ENCODE measurements around the gene KRTAP12-1.
A peak's percentile ranks its signal among the peaks of the same experiment; 100 is the strongest.

The KRTAP12-1 gene

DNA sequence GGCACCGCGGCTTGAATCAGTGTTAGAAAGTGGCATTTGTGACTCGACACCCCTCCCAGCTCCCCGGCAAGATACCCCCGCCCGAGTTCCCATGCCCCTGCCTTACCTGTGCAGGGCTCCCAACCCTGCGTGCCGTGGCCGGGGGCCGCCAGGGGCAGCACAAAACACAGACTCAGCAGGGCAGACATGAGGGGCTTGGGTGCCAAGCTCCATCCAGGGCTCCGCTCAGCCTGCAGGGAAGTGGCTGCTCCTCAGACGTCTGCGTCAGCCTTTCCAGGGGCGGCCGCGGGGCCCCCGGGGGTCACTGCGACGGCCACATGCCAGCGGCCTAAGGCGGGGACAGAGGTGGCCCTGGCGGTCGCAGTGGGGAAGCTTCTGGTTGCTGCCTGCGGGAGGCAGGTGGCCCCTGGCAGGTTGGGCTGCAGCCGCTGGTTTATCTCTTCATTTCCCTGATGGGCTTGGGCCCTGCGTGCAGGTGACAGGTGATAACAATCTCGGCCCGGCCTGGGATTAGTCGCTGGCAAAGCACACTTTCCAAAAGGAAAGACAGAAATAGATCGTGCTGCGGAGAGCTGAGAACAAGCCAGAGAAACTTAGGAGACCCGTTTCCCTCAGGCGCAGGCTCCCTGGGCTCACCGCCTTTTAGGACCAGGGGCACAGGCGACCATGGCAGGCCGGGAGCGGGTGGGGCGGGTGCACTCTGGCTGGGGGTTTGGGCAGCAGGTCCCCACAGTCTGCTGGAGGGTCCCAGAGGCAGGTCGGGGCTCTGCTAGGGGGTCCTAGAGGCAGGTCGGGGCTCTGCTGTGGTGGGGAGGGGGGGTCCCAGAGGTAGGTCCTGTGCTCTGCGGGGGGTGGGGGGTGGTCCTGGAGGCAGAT is 29.6 kb upstream of the KRTAP12-1 start, which contains the start of gene TSPEAR:
Gene TSPEAR, minus strand, starts transcription at position 246 of the 876 bp plus-strand sequence. Its CDS starts 58 bp downstream, at position 188.
- DNase-seq (ENCODE audit: low spot score): no peak
- no peak for FAIRE-seq

DNA sequence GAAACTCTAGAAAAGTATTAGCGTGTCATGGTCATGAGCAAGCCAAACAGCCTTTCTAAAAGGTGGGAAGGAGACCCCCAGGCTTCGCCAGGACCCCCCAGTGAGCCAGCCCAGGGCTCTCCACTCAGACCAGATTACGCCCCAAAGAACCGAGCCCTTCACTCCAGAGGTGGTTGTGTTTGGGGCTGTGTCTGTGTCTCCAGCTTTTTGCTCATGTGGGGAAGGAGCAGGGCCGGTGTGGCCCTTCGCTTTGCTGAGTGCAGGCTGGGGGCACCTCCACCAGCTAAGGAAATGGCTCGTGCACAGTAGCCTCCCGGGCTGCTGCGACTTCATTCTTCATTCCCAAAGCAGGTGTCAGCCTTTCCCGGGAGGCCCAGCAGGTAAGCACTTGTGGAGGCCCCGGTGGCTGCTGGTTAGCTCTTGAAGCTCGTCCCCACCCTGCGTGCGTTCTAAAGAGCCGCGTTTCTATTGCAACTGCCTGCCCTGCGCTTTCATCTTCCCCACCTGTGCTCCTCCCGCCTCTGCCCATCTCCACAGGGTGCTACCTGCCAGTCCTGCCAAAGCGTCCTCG is 28.9 kb upstream of the KRTAP12-1 start:
- DNase-seq (ENCODE audit: low spot score) (no peak), FAIRE-seq (no peak)

DNA sequence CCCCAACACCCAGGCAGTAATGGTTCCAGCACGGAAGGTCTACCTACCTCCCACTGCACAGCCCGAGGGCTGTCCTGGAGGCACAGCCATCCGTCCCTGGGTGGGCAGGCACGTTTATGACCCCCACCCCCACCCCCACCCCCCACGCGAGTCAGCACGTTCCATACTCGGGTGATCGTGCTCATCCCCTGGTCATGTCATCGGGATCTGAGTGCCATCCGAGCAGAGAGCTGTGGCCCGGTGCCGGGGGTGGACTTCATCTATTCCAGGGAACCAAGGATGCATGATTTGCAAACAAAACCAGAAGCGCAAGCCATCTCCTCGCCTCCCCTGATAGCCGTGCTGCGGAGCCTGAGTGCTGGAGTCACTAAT is 28.3 kb upstream of the KRTAP12-1 start:
- FAIRE-seq: no peak
- no peak for DNase-seq (ENCODE audit: low spot score)

DNA sequence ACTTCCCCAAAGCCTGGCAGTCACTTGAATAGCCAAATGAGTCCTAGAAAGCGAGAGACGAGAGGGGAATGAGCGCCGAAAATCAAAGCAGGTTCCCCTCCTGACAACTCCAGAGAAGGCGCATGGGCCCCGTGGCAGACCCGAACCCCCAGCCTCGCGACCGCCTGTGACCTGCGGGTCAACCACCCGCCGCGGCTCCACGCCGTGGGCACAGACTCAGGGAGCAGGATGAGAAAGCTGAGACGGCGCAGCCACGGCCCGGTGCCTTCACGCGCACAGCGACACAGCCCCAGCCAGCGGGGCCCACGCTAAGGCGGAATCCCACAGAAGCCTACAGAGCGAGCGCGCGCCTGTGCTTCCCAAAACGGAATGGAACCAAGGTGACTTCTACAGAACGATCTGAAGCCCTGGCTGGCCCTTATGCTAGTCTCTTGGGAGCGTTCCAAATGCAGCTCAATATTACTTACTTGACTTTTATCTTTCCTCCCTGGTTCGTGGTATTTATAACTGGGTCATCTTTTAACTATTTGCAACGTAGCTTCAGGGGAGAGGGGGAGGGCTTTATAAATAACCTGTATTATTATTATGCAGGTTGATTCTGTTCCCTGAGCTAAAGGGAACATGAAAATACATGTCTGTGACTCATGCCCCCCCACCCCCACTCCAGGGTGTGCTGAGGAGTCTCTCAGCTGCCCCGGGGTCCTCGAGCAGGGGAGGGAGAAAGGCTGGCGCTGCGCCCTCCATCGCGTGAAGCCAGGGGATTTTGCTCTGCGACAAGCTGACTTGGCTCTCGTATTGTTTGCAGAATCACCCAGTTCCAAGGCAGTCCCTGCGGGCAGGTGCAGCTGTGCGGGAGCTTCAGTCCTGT is 27.7 kb upstream of the KRTAP12-1 start:
- FAIRE-seq (no peak), DNase-seq (ENCODE audit: low spot score) (peak; percentile 35)

- FAIRE-seq: no peak
- no peak for DNase-seq (ENCODE audit: low spot score)
Measured at GRCh38 chr21:44708866-44709425, 27.0 kb upstream of the KRTAP12-1 start.

- FAIRE-seq: peak; percentile 42
- no peak for DNase-seq (ENCODE audit: low spot score)
Measured at GRCh38 chr21:44708213-44708865, 26.4 kb upstream of the KRTAP12-1 start.

- FAIRE-seq (no peak), DNase-seq (ENCODE audit: low spot score) (no peak)
Measured at GRCh38 chr21:44706706-44707581, 25.0 kb upstream of the KRTAP12-1 start.

DNA sequence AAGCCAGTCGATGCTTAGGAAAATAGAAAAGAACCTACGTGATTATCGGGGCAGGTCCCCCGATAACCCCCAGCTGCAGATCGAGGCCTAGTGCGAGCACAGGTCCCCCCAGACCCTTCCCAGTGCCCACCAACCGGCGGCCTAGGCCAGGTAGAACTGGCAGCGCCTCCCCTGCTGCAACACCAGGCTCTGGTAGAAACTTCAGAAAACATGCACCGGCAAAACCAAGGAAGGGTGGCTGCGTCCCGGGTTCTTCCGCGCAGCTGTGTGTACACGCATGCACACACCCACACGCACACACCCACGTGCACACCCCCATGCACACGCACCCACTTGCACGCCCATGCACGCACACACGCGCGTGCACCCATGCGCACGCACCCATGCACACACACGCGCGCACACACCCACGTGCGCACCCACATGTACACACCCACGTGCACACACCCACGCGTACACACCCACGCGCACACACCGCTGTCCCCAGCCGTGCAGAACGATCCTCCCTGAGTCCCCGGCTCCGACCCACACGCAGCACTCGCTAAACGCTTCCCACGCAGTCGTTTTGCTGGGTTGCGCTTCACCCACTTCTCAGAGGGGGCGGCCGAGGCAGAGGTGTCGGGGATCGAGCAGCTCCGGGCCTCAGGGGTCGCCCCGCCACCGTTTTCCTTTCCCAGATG is 24.2 kb upstream of the KRTAP12-1 start:
- FAIRE-seq (no peak), DNase-seq (ENCODE audit: low spot score) (no peak)

- no peak for FAIRE-seq
- DNase-seq (ENCODE audit: low spot score): no peak
Measured at GRCh38 chr21:44704636-44705001, 22.7 kb upstream of the KRTAP12-1 start.

GRCh38 chr21:44703731-44704635 is 22.0 kb upstream of the KRTAP12-1 start:
- no peak for FAIRE-seq
- DNase-seq (ENCODE audit: low spot score): no peak

DNA sequence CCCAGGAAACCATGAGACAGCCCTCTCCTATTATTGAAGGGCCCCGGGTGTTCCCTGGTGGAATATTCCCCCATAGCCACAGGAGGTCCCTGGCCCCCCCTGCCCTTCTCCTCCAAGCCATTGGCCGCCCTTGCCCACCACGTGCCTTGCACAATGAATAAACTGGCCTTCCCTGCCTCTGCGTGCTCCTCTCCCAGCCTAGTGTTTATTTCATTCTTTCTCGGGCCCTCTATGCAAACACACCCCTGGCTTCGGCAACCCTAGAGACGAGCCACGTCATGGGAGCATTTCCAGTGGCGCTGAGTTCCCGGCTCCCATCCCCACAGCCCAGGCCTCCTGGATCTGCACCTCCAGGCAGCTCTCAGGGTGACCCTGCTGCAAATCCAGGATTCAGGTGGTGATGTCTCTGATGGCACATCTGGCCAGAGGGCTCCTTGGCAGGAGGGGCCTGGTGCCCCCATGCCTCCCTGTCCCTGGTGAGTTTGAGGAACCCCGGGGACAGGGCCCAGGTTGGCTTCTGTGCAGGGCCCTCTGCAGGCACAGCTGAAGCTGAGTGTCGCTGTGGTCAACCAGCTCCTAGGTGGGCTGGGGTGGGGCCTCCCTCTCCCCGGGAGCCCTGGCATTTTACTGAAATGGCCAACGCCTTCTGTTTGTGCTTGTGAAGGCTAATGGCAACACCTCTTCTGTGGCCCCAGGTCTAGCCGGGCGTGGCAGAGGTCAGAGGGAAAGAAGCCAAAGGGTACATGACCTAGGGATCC is 21.2 kb upstream of the KRTAP12-1 start:
- DNase-seq (ENCODE audit: low spot score): no peak
- no peak for FAIRE-seq

DNA sequence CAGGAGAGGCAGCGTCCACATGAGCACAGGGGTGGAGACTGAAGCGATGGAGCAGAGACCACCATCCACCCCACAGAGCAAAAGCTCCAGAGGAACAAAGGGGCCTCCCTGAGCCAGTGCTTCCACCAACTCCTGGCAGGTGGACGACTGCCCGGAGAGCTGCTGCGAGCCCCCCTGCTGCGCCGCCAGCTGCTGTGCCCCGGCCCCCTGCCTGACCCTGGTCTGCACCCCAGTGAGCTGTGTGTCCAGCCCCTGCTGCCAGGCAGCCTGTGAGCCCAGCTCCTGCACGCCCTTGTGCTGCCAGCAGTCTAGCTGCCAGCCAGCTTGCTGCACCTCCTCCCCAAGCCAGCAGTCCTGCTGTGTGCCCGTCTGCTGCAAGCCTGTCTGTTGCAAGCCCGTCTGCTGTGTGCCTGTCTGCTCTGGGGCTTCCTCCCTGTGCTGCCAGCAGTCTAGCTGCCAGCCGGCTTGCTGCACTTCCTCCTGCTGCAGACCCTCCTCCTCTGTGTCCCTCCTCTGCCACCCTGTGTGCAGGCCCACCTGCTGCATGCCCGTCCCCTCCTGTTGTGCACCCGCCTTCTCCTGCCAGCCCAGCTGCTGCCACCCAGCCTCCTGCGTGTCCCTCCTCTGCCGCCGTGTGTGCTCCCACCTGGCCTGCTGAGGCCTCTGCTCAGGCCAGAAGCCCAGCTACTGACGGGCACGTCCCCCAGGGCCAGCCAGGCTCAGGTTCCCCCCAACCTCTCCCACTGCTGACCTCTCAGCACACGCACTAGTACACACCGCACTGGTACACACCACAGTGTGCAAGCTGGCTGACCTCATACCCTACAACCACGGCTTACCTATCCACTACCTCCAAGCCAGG is 20.4 kb upstream of the KRTAP12-1 start:
- no peak for DNase-seq (ENCODE audit: low spot score)
- peak; percentile 44 for FAIRE-seq

- DNase-seq (ENCODE audit: low spot score): no peak
- no peak for FAIRE-seq
Measured at GRCh38 chr21:44701541-44701940, 19.6 kb upstream of the KRTAP12-1 start.

DNA sequence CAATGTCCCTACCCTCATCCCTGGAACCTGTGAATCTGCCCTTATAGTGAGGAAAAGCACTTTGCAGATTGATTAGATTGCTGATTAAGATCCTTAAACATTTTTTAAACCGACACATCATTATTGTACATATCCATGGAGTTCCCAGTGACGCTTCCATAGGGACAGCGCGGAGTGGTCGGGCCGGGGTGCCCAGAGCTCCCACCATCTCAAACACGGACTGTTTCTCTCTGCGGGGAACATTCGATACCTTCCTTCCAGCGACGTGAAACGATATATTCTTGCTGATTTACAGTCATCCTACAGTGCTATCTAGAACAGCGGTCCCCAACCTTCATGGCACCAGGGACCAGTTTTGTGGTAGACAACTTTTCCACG is 19.0 kb upstream of the KRTAP12-1 start:
- FAIRE-seq: no peak

GRCh38 chr21:44700101-44701022 is 18.4 kb upstream of the KRTAP12-1 start:
- no peak for DNase-seq (ENCODE audit: low spot score)
- FAIRE-seq: no peak

More for the DNA sequence above, 19.0 kb upstream of the KRTAP12-1 start:
- no peak for DNase-seq (ENCODE audit: low spot score)

DNA sequence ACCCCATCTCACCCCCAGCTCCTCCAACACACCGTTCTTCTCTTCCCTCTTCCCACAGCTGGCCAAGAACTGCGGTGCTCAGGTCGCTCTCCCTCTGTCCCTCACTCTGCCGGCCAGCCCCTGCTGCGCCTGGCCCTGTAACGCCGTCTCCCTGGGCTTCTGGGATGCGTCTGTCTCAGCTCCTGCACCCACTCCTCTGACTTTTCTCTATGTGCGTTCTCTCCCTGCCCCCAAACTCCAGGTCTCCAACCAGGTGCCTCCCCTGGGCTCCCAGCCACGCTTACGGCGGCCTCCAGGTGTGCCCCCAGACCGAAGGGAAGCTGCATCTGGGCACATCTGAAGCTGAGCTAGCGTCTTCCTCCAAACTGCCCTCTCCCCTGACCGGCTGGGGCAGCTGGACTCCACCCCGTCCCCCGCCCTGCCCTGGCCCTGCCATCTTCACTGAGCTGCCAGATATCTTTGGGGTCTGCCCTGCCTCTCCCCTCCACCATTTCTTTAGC is 17.6 kb upstream of the KRTAP12-1 start:
- DNase-seq (ENCODE audit: low spot score): no peak

More for the DNA sequence above, 17.6 kb upstream of the KRTAP12-1 start:
- no peak for FAIRE-seq

All from urothelium cell line (cell line).